GM21576 (cell line): ENCODE results near the gene POLR2E.
"Not testable (repeated sequence)": the region's sequence is repeated elsewhere in the genome, so short reads cannot be mapped to it uniquely, and the experiment has no call there.

Source experiments
- ATAC-seq: cut with Tn5 transposase; IDR thresholded peaks from one replicate; pipeline ENCODE4 v1.9.1; 2021; ENCODE audit warnings: mild to moderate bottlenecking, moderate library complexity; ENCODE audit not compliant: unreplicated experiment

Gene POLR2E

GRCh38 chr19:1094978-1095701, at the start of gene POLR2E:
Gene POLR2E, minus strand, starts transcription at chr19:1095375. Its CDS starts 60 bp downstream, at chr19:1095315.
- ATAC-seq, result peak; percentile 73

- no peak for ATAC-seq
These were observed 49.6 kb upstream of the POLR2E start for GRCh38 chr19:1144741-1145140.

GRCh38 chr19:1143828-1144399, 48.7 kb upstream of the POLR2E start:
- no peak for ATAC-seq

GRCh38 chr19:1141944-1142343, 46.8 kb upstream of the POLR2E start:
- no peak for ATAC-seq

- ATAC-seq, result no peak
These were observed 45.3 kb upstream of the POLR2E start for GRCh38 chr19:1140272-1141027.

- ATAC-seq, result no peak
These were observed 44.0 kb upstream of the POLR2E start for GRCh38 chr19:1139126-1139525.

GRCh38 chr19:1138121-1138520, 42.9 kb upstream of the POLR2E start:
- no peak for ATAC-seq

GRCh38 chr19:1136621-1137317, 41.6 kb upstream of the POLR2E start:
- ATAC-seq, result no peak

- no peak for ATAC-seq
These were observed 41.0 kb upstream of the POLR2E start for GRCh38 chr19:1136201-1136600.

- ATAC-seq, result no peak
These were observed 40.3 kb upstream of the POLR2E start for GRCh38 chr19:1135454-1135853.

GRCh38 chr19:1134431-1134830, 39.3 kb upstream of the POLR2E start:
- ATAC-seq, result no peak

- ATAC-seq, result peak; percentile 46
These were observed 38.3 kb upstream of the POLR2E start for GRCh38 chr19:1133471-1133929.

GRCh38 chr19:1132552-1133383, 37.6 kb upstream of the POLR2E start:
- no peak for ATAC-seq

- ATAC-seq, result peak; percentile 37
These were observed 36.8 kb upstream of the POLR2E start for GRCh38 chr19:1131718-1132551.

- no peak for ATAC-seq
These were observed 35.9 kb upstream of the POLR2E start for GRCh38 chr19:1130771-1131717.

GRCh38 chr19:1129535-1129934, 34.4 kb upstream of the POLR2E start:
- ATAC-seq, result no peak

GRCh38 chr19:1129084-1129483, 33.9 kb upstream of the POLR2E start:
- not testable (repeated sequence) for ATAC-seq

GRCh38 chr19:1128106-1128505, 32.9 kb upstream of the POLR2E start:
- ATAC-seq, result no peak
